ENCODE data around the gene TMEM98. TPM values are rescaled to one million over a fixed set of nuclear protein-coding genes. Genes with fewer than 3 reads are reported as not detected.
"Not testable (repeated sequence)": the region's sequence is repeated elsewhere in the genome, so short reads cannot be mapped to it uniquely, and the experiment has no call there.

TMEM98 gene
- total and polyA plus RNA-seq, 7 donors, result 23.8 to 88.1 (median 59.5) TPM

- Histone ChIP-seq H3K27me3 (no peaks in the 10 kb centered on the region), H3K4me3 (no peak overlapping the region), H3K4me1 (peaks cover 0 to 14% (median 9%) of the 10 kb centered on the region in 4 donors), H3K36me3 (no peaks in the 10 kb centered on the region), H3K27ac (no peak overlapping the region), H3K9me3 (no peaks in the 10 kb centered on the region)
- intact Hi-C loops (cut with DNase I), result no loop called here
- 11 to 57% methylated on average over 2 of the region's 2 CpGs for WGBS, 2 donors
- no peak for DNase-seq
- TF ChIP-seq EP300 (IDR thresholded peaks at IDR 0.05) (no peak), POLR2A (IDR thresholded peaks at IDR 0.05) (no peak), CTCF (IDR thresholded peaks at IDR 0.05) (no peak), POLR2AphosphoS5 (IDR thresholded peaks at IDR 0.05) (no peak)
These were observed 12.7 kb upstream of the TMEM98 start for GRCh38 chr17:32915245-32915644.

- Histone ChIP-seq H3K4me3 (no peak overlapping the region), H3K27me3 (no peaks in the 10 kb centered on the region), H3K9me3 (no peaks in the 10 kb centered on the region), H3K36me3 (no peaks in the 10 kb centered on the region), H3K4me1 (peaks cover 0 to 14% (median 9%) of the 10 kb centered on the region in 4 donors), H3K27ac (no peak overlapping the region)
- WGBS, 2 donors, result 56 to 77% methylated on average over 3 of the region's 3 CpGs
- intact Hi-C loops (cut with DNase I), result no loop called here
- TF ChIP-seq POLR2AphosphoS5 (IDR thresholded peaks at IDR 0.05), result no peak
- TF ChIP-seq CTCF (IDR thresholded peaks at IDR 0.05), result no peak
- TF ChIP-seq POLR2A (IDR thresholded peaks at IDR 0.05), result no peak
- TF ChIP-seq EP300 (IDR thresholded peaks at IDR 0.05), result no peak
- no peak for DNase-seq
These were observed 11.8 kb upstream of the TMEM98 start for GRCh38 chr17:32916134-32916533.

GRCh38 chr17:32917081-32917480, 10.9 kb upstream of the TMEM98 start:
- Histone ChIP-seq H3K4me3 (no peak overlapping the region), H3K27ac (no peak overlapping the region)
- intact Hi-C loops (cut with DNase I), result no loop called here

GRCh38 chr17:32917842-32918241, 10.1 kb upstream of the TMEM98 start:
- intact Hi-C loops (cut with DNase I), result no loop called here
- no peaks in the 10 kb centered on the region for H3K4me1 ChIP-seq
- no peaks in the 10 kb centered on the region for H3K27me3 ChIP-seq
- no peaks in the 10 kb centered on the region for H3K36me3 ChIP-seq
- H3K27ac ChIP-seq, result no peak overlapping the region
- no peak overlapping the region for H3K4me3 ChIP-seq
- no peak for DNase-seq
- no peaks in the 10 kb centered on the region for H3K9me3 ChIP-seq
- TF ChIP-seq POLR2AphosphoS5 (IDR thresholded peaks at IDR 0.05) (no peak), POLR2A (IDR thresholded peaks at IDR 0.05) (no peak), EP300 (IDR thresholded peaks at IDR 0.05) (no peak), CTCF (IDR thresholded peaks at IDR 0.05) (no peak)
- 87 to 92% methylated on average over 5 of the region's 5 CpGs for WGBS, 2 donors

More at GRCh38 chr17:32917081-32917480, 10.9 kb upstream of the TMEM98 start:
- no peaks in the 10 kb centered on the region for H3K9me3 ChIP-seq
- TF ChIP-seq POLR2AphosphoS5 (IDR thresholded peaks at IDR 0.05) (no peak), EP300 (IDR thresholded peaks at IDR 0.05) (no peak), POLR2A (IDR thresholded peaks at IDR 0.05) (no peak), CTCF (IDR thresholded peaks at IDR 0.05) (no peak)
- no peaks in the 10 kb centered on the region for H3K36me3 ChIP-seq
- peaks cover 0 to 7% (median 4%) of the 10 kb centered on the region in 4 donors for H3K4me1 ChIP-seq
- DNase-seq, result no peak
- H3K27me3 ChIP-seq, result no peaks in the 10 kb centered on the region

GRCh38 chr17:32919876-32920275, 8.1 kb upstream of the TMEM98 start:
- H3K27ac ChIP-seq; DNase-seq; H3K27me3 ChIP-seq; H3K36me3 ChIP-seq; H3K9me3 ChIP-seq; H3K4me1 ChIP-seq; H3K4me3 ChIP-seq; intact Hi-C loops (cut with DNase I): not testable (repeated sequence)
- WGBS, 2 donors, result 87 to 89% methylated on average over 4 of the region's 4 CpGs

Data from sigmoid colon (tissue), 7 donors.